GM18873 (cell line): ENCODE results near the gene KRT6C.
"Not testable (repeated sequence)": the region's sequence is repeated elsewhere in the genome, so short reads cannot be mapped to it uniquely, and the experiment has no call there.

Experiments
- ATAC-seq: cut with Tn5 transposase; IDR thresholded peaks from one replicate; pipeline ENCODE4 v1.9.1; 2021; ENCODE audit warnings: mild to moderate bottlenecking, moderate library complexity, moderate number of reproducible peaks; ENCODE audit not compliant: unreplicated experiment, low FRiP score

KRT6C gene

DNA sequence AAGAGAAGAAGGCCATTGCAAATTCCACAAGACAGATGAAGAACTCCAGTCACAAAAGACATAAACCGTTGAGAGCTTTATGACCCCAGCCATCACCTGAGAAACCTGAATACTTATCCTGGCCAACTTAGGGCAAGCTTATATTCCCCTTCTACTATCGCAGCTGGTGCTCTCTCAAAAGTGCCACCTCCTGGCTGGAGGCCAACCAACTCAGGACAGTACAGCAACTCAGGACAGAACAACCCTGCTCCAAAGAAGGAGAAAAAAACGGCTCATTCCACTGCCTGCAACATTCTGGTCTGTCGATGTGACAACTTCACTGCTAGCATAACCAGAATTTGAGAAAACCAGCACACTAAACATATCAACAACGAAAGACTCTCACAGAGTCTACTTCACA lies 11.9 kb downstream of the KRT6C start:
- no peak for ATAC-seq

DNA sequence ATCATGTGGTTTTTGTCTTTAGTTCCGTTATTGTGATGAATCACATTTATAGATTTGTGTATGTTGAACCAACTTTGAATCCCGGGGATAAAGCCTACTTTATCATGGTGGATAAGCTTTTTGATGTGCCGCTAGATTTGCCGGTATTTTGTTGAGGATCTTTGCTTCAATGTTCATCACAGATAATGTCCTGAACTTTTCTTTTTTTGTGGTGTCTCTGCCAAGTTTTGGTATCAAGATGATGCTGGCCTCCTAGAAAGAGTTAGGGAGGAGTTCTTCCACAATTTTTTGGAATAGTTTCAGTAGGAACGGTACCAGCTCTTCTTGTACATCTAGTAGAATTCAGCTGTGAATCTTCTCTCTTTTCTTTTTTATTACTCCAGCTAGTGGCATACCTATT lies 14.7 kb downstream of the KRT6C start:
- ATAC-seq: no peak

DNA sequence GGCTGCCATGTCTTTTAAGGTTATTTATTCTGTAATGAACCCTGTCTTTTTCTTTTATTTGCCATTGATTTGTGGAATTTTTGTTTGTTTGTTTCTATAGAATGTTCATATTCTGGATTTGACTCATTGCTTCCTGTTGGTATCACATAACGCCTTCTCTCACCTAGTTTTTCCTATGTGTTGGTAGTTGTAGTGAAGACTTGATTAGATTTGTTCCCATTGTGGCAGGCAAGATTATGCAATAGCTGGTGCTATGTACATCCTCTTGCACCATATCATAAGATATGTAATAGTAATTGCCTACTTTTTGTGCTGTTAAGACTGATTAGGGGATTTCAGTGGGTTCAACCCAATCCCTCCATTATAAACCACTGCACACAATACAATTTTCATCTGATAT lies 17.8 kb downstream of the KRT6C start:
- ATAC-seq: no peak

DNA sequence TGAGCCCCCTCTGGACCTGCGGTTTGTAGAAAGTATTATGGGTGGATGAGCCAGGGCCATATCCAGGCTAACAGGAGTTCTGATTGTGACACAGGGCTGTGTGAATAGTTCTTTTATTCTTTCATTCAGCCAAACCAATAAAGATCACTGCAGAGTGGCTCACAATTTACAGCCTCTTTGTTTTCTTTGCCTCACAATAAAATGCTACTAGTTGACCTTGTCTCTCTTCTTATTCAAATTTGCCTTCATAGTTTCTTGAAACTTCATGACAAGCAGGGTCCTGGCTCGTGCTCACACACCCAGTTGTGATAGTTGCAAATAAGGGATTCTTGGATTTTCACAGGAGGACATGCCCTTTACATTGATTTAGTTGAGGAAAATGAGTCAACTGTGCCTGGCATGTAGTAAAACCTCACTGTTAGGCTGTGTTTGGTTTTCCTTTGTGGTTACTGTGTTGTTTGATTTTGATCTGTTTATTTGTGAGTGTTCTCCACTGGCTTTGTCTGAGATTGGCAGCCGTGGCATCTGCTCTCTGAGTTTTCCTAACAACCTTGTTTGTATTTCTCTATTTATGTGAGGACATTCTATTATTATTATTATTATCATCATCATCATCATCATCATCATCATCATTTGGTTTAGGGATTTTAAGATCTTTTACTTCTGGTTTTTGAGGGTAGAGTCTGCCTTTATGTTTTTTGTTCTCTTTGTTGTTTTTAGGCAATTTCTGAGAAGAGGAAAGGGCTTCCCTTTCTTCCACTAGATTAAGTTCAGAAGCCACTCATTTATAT lies 19.0 kb downstream of the KRT6C start:
- ATAC-seq: no peak

DNA sequence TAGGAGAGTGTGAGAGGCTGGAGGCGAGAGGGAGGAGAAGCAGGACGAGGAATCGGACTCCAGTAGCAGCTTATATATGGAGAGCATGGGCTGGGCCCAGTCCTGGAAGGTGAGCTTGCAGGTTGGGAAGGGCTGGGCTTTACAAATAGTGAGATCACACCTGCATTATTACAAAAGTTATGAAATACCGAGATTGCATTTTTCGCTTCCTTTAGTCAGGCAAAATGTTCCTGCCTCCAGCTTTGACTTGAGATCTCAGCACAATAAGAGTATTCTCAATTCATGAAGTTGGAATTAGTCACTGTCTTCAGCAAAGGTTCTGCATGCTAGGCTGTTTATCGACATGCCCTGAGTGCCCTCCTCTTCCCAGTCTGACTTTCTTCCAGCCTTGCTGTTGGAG lies 21.5 kb downstream of the KRT6C start, which contains the start of gene KRT6B:
KRT6B (minus strand) TSS at position 46 of the 400 bp plus-strand sequence. CDS start 68 bp downstream, outside the sequence.
- ATAC-seq: no peak

DNA sequence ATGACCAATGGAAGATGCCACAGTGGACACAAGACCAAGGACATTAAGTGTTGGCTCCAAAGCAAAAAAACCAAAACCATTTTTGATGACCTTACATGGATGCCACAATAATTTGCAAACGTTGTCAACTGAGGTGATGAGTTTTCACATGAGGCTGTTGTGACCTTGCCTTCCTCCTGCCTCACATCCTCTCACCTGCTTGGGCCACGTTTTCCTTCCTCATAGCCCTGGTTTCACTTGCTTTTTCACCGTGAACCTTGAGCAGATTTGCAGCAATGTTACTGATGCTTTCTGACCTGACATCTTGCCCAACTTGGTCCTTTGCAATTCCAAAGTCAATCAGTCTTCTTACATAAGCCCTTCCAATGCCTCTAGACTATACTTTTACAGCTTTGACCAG lies 25.4 kb downstream of the KRT6C start:
- no peak for ATAC-seq

DNA sequence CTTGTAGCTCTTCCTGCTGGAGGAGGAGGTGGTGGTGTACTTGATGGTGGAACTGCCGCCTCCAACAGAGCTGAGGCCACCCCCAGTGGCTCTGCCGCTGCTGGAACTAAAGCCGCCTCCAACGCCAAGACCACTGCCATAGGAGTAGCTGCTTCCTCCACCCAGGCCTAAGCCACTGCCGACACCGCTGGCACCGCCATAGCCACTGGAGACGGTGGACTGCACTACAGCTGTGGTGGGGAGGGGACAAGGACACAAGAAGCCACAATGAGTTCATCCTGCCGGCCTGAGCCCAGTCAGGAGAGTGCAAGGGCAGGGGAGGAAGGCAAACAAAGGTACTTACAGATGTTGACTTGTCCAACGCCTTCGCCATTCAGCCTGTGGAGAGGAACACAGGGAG lies 26.4 kb downstream of the KRT6C start:
- not testable (repeated sequence) for ATAC-seq

DNA sequence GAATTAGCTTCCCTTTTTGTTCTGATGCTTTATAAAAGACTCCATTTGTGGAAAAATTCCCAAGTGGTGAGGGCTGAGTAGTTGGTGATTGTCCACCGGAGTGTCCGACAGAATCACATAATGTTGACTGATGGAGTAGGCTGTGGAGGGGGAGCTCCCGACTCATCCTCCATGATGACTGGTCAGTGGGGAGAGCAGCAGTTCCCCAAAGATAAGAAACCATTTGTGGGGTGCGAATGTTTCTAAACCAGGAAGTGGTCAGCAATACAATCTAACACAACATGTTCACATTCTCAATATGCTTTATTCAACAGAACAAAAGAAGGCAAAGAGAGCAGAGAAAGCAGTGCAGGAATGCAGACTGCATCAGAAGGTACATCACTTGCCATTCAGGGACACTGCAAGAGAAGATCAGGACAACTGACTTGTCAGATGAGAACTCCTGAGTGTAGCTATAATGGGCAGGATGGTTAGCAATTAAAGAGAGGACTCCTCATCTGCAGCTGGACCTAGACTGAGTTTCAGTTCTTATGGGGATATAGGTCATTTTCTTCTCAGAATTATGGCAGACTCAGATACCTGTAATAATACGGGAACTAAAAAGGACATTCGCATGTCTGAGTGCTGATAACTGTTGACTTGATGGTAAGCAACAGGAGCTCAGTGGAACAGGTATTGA lies 27.1 kb downstream of the KRT6C start:
- ATAC-seq: no peak

DNA sequence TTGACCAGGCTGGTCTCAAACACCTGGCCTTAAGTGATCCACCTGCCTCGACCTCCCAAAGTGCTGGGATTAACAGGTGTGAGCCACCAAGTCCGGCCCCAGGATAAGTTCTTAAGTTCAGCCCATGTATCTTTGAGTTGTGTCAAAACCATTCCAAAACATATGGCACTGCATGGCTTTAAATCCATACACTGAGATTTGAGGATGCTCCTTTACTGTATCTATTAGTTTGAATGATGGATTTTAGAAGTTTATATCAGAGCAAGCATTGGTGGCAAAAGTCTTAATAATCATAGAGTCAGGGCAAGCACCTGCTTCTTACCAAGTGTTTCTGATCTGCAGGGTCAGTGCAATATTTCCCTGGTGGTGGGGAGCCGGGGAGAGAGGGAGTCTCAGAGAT lies 27.7 kb downstream of the KRT6C start:
- ATAC-seq: no peak

DNA sequence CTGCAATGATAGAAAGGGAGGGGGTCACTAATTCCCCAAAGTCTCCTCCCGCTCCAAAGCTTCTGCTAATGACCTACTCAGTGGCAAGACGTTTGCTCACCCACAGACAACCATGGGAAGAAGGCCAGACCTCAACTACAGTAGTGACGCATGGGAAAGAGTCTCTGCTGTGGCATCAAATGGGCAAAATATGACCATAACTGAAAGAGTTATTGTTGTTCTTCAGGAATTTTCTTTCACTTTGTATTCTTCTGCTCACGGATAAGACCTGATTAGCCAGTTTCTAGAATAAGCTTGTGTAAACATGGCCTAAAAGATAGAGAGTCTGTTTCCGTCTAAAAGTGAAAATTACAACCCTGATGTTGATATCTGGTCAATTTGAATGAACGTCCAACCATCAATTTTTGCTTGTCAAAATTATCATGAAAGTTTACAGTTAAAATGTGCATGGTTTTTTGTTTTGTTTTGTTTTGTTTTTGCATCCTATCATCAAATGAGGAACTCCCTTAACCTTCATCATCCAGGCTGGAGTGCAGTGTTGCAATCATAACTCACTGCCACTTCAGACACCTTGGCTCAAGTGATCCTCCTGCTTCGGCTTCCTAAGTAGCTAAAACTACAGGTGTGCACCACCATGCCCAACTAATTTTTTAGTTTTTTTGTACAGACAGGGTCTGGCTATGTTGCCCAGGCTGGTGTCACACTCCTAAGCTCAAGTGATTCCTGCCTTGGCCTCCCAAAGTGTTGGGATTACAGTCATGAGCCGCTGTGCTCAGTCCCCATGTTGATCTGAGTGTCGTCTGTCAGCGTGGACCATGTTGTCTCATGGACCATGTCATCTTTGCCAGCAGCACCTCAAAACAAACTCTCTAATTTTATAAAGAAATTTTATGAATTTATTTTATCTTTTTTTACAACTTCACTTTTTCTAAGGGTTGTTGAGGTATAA lies 28.7 kb downstream of the KRT6C start:
- ATAC-seq: no peak

DNA sequence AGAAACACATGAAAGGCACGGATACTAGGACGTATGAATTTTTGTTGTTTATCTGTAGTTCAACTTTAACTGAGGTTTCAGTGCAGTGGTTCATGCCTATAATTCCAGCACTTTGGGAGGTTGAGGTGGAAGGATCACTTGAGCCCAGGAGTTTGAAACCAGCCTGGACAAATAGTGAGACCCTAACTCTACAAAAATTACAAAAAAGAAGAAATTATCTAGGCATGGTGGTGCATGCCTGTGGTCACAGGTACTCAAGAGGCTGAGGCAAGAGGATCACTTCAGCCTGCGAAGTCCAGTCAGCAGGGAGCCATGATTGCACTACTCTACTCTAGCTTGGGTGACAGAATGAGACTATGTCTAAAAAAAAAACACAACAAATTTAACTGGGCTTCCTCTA lies 29.6 kb downstream of the KRT6C start:
- no peak for ATAC-seq

DNA sequence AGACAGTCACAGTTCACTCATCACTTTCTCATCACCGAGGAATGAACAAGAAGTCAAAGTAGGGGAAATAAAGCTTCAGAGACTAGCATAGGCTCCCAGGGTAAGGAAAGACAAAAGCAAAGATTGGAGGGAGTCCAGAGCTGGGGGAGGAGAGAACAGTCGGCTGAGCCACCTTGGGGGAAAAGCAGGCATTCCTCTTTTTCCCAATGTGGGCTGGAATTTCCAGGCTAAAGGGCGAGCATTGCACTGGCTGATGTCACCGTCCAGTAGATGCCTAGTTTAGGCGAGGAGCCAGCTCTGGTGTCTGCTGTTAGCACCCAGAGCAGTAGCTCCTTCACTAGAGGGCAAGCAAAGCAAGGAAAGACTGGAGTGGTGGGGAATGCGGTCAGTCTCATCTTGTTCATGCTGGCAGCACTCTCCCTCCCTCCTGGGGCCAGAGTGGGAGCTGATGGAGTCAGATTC lies 31.0 kb downstream of the KRT6C start:
- ATAC-seq: no peak

DNA sequence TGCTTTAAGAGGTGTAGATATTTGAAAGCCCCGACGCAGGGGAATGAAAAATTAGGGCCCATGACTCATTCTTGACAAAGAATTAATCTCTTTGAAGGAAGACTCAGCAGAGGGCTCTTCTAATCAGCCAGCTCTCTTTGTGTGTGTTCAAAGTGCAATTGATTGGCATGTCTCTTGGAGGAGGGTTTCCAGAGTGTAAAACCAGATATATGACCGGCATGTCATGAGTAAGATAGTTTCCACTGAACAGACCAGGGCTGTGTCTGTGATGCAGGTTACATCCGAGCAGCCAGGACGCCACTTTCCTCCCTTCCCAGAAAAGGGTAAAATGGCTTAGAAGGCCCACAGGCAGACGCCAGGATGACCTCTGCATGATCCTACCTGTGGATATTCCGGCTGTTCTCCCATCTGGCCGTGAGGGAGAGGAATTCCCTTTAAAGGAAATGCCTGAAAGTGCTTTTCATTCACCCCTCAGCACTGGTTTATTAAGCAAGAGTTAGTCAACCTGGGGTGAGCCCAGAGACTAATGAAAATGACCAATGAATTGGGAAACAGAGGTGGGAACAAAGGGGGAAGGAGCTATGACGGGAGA lies 32.2 kb downstream of the KRT6C start:
- no peak for ATAC-seq

DNA sequence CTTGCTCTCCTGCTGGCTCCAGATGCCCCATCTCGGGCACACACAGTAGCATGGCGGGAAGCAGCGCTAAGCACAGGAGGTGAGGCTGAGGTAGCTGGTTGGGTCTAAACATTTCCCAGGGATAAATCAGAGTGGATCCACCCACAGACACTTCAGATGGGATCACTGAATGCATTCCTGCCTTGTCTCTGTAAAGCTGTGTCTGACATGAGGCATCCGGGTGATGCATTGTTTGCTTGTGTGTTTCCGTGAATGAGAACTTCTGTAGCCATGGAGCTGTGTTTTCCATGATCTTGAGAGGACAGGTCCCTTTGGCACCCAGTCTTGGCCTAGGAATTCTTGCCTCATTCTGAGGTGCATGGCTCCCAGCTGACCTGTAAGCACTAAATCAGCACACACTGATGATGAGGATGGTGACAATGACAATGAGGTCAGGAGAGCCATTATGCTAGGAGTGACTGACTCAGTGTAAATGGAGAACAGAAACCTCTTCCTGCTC lies 32.7 kb downstream of the KRT6C start:
- no peak for ATAC-seq

DNA sequence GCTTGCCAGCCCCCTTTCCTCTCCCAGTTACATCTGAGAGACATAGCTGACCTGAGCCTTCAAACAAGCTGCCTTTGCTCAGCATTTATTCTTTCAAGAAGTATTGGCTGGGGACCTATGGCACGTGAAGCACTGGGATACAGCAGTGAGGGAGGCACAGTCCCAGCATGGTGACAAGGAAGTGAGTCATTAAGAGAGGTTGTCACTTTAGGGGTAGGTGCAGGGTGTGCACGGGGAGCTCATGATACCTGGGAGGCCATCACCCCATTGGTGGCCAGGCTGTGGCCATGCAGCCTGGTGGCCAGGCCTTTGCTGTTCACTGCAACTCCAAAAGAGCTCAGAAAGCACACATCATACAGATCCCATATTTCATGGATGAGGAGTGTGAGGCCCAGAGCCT lies 33.8 kb downstream of the KRT6C start:
- no peak for ATAC-seq

DNA sequence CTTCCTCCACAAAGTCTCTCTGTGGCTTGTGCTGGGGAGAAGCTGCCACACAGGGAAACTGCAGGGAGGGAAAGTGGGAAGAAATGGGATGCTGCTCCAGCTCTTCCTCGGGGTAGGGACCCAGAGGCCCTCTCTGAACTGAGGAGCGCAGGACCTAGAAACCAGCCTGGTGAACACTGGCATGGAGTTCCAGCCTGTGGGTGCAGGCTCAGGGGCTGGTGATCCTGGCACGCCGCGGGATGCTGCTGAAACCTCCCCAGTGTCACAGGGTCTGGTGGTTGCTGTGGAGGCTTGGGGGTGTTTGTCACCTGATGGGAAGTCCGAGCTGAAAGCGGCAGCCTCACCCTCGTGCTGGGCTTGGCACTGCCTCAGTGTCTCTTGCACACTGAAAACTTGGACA lies 34.2 kb downstream of the KRT6C start:
- ATAC-seq: no peak

DNA sequence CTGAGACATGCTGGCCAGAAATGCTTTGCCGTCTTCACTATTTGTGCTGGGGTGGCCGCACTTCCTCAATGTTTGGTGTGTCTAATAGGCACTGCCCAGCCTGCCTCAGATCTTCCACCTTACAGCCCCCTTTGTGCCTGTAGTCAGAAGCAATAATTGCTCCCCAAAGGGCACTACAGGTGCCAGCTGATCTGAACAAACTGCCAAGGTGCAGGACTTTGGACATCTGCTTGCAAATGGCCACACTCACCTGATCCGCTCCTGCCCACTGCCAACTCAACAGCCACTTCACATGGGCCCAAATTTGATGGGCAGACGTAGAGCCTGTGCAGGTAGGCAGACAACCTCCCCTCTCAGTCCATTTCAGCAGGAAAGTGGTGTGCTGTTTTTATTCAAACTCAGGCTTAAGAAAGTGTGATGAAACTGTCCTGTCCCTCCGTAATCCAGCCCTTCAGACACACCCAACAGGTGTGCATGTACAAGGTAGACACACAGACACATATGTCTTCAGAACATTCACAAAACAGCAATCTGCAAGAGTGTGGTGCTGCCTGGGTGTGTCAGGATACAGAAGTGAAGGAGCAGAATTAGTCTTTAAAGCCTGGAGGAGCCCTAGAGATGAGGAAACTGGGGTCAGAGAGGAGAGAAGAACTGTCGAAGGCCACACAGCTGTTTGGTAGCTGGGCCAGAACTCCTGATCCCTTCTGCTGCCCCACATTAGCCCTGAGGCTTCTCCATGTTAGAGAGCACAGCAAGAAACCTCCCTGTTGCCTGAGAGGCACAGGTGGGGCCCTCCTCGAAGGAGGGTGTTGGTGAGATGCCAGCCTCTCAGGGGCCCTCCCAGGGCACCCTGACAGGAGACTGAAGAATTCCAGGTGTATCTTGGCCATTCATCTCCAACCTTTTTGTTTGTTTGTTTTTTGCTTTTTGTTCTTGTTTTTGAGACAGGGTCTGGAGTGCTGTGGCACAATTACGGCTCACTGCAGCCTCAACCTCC lies 35.0 kb downstream of the KRT6C start:
- ATAC-seq: no peak

DNA sequence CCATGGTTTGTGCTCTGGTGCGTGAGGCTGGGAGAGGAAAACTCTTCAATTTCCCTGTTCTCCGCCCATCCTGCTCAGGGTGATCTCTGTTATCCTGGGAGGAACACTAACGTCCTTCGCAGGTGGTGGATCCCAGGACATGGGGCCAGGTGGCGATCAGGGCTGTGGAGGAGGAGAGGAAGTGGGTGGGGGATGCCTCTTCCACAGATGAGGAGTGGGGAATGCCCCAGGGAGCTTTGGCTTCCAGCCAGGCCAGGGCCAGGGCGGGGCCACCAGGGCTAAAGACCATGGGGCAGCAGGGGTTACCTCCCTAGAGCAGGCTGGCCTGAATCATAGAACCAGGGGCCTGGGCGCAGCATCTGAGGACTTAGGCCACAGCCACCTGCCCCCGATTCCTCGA lies 36.1 kb downstream of the KRT6C start:
- ATAC-seq: no peak

DNA sequence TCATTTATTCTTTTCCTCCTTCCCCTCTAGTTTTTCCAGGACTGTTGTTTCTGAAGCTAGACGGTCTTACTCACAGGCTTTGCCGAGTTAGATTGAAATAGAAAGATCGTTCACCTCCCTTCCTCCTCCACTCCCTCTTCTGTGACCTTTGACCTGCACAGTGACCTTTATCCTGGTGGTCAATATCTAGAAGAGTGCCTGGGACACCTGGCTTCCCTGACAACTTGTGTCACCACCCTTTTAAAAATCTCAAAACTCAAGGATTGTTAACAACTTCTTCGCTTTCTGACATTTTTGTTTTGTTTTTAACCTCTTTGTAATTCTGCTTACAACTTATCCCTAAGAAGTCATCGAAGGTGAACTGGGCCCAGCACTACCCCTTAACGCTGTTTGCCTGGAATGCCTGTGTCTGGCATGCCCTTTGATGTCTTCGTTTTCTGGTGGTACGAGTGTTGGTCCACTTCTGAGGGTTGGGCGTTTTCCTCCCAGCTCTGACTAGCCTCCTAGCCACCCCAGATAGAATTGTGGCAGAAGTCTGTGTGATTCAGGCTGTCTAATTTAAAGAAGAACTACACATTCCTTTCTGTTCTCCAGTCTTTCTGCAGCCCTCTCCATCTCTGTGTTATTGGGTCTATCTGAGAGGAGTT lies 36.7 kb downstream of the KRT6C start:
- no peak for ATAC-seq
